Activated T-cell treated with anti-CD3 and anti-CD28 coated beads, Interleukin-2, amount 50 U/mL, for 72 hours (primary cell): Measurements from ENCODE around the gene MFF. TPM values are rescaled to one million over a fixed set of nuclear protein-coding genes. Genes with fewer than 3 reads are reported as not detected.

ENCODE experiments used
- ATAC-seq, 2 donors: fragments of 150-1000 bp; cut with Tn5 transposase; replicated peaks in 1 of 2; 2 replicates each; pipeline ENCODE4 v1.10.0; 2021; ENCODE audit warnings: moderate library complexity in 2 of 2, mild to moderate bottlenecking in 1 of 2
- DNase-seq, 2 donors: peaks; one replicate each; pipeline ENCODE4 v3.0.0; 2021 to 2022; ENCODE audit warnings: mixed read lengths in 1 of 2
- H3K27ac Mint-ChIP-seq: one replicate; pipeline ENCODE4 v1.8.0; 2022; ENCODE audit warnings: mild to moderate bottlenecking, moderate library complexity, mixed read lengths
- H3K27me3 Mint-ChIP-seq: one replicate; pipeline ENCODE4 v1.8.0; 2022; ENCODE audit warnings: low read depth, mixed read lengths
- H3K36me3 Mint-ChIP-seq, 2 donors: one replicate each; pipeline ENCODE4 v1.8.0; 2022; ENCODE audit warnings: mixed read lengths in 2 of 2, mild to moderate bottlenecking in 1 of 2; ENCODE audit not compliant: insufficient read depth in 2 of 2
- H3K4me1 Mint-ChIP-seq: one replicate; pipeline ENCODE4 v1.8.0; 2022; ENCODE audit warnings: low read depth, mixed read lengths
- H3K4me3 Mint-ChIP-seq, 2 donors: one replicate each; pipeline ENCODE4 v1.8.0; 2022; ENCODE audit warnings: mild to moderate bottlenecking in 2 of 2, mixed read lengths in 2 of 2, moderate library complexity in 2 of 2
- H3K9me3 Mint-ChIP-seq, 2 donors: one replicate each; pipeline ENCODE4 v1.8.0; 2022; ENCODE audit warnings: mixed read lengths in 2 of 2
- total RNA-seq, 2 donors: library from RNA; stranded (reverse); gene quantifications; one replicate each; pipeline ENCODE4 v1.2.3, GENCODE V29; 2022

The MFF gene
- total RNA-seq, 2 donors from 2014 or later = 80.6 to 88.7 TPM

GRCh38 chr2:227388537-227389011, 63.5 kb downstream of the MFF start:
- no peak overlapping the region for H3K27ac Mint-ChIP-seq
- ATAC-seq (no peak), DNase-seq (no peak)
- no peaks in the 10 kb centered on the region for H3K36me3 Mint-ChIP-seq
- H3K4me3 Mint-ChIP-seq = no peak overlapping the region
- H3K9me3 Mint-ChIP-seq = no peaks in the 10 kb centered on the region
- peaks cover 9% of the 10 kb centered on the region for H3K4me1 Mint-ChIP-seq
- H3K27me3 Mint-ChIP-seq = no peaks in the 10 kb centered on the region

GRCh38 chr2:227389231-227389630, 64.2 kb downstream of the MFF start:
- Mint-ChIP-seq H3K27ac (no peak overlapping the region), H3K27me3 (no peaks in the 10 kb centered on the region), H3K4me1 (peaks cover 9% of the 10 kb centered on the region), H3K36me3 (no peaks in the 10 kb centered on the region), H3K9me3 (no peaks in the 10 kb centered on the region), H3K4me3 (no peak overlapping the region)
- no peak for DNase-seq
- no peak for ATAC-seq

- Mint-ChIP-seq H3K27me3 (no peaks in the 10 kb centered on the region), H3K4me3 (no peak overlapping the region), H3K9me3 (no peaks in the 10 kb centered on the region), H3K27ac (no peak overlapping the region), H3K4me1 (peaks cover 9% of the 10 kb centered on the region), H3K36me3 (no peaks in the 10 kb centered on the region)
- DNase-seq (no peak), ATAC-seq (no peak)
These were observed 64.6 kb downstream of the MFF start for GRCh38 chr2:227389661-227390060.

GRCh38 chr2:227390468-227391256, 65.6 kb downstream of the MFF start:
- no peak overlapping the region for H3K27ac Mint-ChIP-seq
- peaks cover 9% of the 10 kb centered on the region for H3K4me1 Mint-ChIP-seq
- no peaks in the 10 kb centered on the region for H3K9me3 Mint-ChIP-seq
- DNase-seq (no peak), ATAC-seq (no peak)
- H3K36me3 Mint-ChIP-seq = no peaks in the 10 kb centered on the region
- no peak overlapping the region for H3K4me3 Mint-ChIP-seq
- H3K27me3 Mint-ChIP-seq = no peaks in the 10 kb centered on the region

- no peak for ATAC-seq
- Mint-ChIP-seq H3K27ac (no peak overlapping the region), H3K27me3 (no peaks in the 10 kb centered on the region), H3K4me1 (peaks cover 11% of the 10 kb centered on the region), H3K9me3 (no peaks in the 10 kb centered on the region), H3K4me3 (no peak overlapping the region), H3K36me3 (no peaks in the 10 kb centered on the region)
- DNase-seq = no peak
These were observed 69.3 kb downstream of the MFF start for GRCh38 chr2:227394401-227394800.

GRCh38 chr2:227395556-227395955, 70.5 kb downstream of the MFF start:
- no peaks in the 10 kb centered on the region for H3K9me3 Mint-ChIP-seq
- ATAC-seq (no peak), DNase-seq (no peak)
- no peak overlapping the region for H3K27ac Mint-ChIP-seq
- no peaks in the 10 kb centered on the region for H3K27me3 Mint-ChIP-seq
- H3K36me3 Mint-ChIP-seq = no peaks in the 10 kb centered on the region
- H3K4me3 Mint-ChIP-seq = no peak overlapping the region
- H3K4me1 Mint-ChIP-seq = peaks cover 11% of the 10 kb centered on the region

- H3K27ac Mint-ChIP-seq = no peak overlapping the region
- H3K4me3 Mint-ChIP-seq = no peak overlapping the region
- ATAC-seq (no peak), DNase-seq (no peak)
- no peaks in the 10 kb centered on the region for H3K27me3 Mint-ChIP-seq
- no peaks in the 10 kb centered on the region for H3K9me3 Mint-ChIP-seq
- H3K4me1 Mint-ChIP-seq = peaks cover 14% of the 10 kb centered on the region
- H3K36me3 Mint-ChIP-seq = no peaks in the 10 kb centered on the region
These were observed 72.5 kb downstream of the MFF start for GRCh38 chr2:227397562-227397961.

GRCh38 chr2:227398684-227399670, 73.9 kb downstream of the MFF start:
- no peak overlapping the region for H3K4me3 Mint-ChIP-seq
- no peaks in the 10 kb centered on the region for H3K36me3 Mint-ChIP-seq
- DNase-seq (no peak), ATAC-seq (no peak)
- peaks cover 19% of the 10 kb centered on the region for H3K4me1 Mint-ChIP-seq
- no peaks in the 10 kb centered on the region for H3K27me3 Mint-ChIP-seq
- peak overlapping the region; percentile 42 for H3K27ac Mint-ChIP-seq
- no peaks in the 10 kb centered on the region for H3K9me3 Mint-ChIP-seq

GRCh38 chr2:227401550-227401949, 76.5 kb downstream of the MFF start:
- DNase-seq (no peak), ATAC-seq (no peak)
- no peaks in the 10 kb centered on the region for H3K27me3 Mint-ChIP-seq
- H3K9me3 Mint-ChIP-seq = no peaks in the 10 kb centered on the region
- no peak overlapping the region for H3K27ac Mint-ChIP-seq
- no peak overlapping the region for H3K4me3 Mint-ChIP-seq
- H3K36me3 Mint-ChIP-seq = no peaks in the 10 kb centered on the region
- H3K4me1 Mint-ChIP-seq = peaks cover 34% of the 10 kb centered on the region

- DNase-seq = no peak
- peaks cover 41% of the 10 kb centered on the region for H3K4me1 Mint-ChIP-seq
- H3K4me3 Mint-ChIP-seq = no peak overlapping the region
- no peak overlapping the region for H3K27ac Mint-ChIP-seq
- no peak for ATAC-seq
- H3K9me3 Mint-ChIP-seq = no peaks in the 10 kb centered on the region
- no peaks in the 10 kb centered on the region for H3K27me3 Mint-ChIP-seq
- H3K36me3 Mint-ChIP-seq = no peaks in the 10 kb centered on the region
These were observed 77.3 kb downstream of the MFF start for GRCh38 chr2:227402321-227402720.

GRCh38 chr2:227402959-227403358, 77.9 kb downstream of the MFF start:
- Mint-ChIP-seq H3K27me3 (no peaks in the 10 kb centered on the region), H3K4me3 (no peak overlapping the region), H3K36me3 (no peaks in the 10 kb centered on the region), H3K9me3 (no peaks in the 10 kb centered on the region), H3K4me1 (peaks cover 41% of the 10 kb centered on the region), H3K27ac (no peak overlapping the region)
- no peak for ATAC-seq
- DNase-seq = no peak

- DNase-seq = no peak
- peaks cover 44% of the 10 kb centered on the region for H3K4me1 Mint-ChIP-seq
- no peak overlapping the region for H3K27ac Mint-ChIP-seq
- no peaks in the 10 kb centered on the region for H3K9me3 Mint-ChIP-seq
- H3K36me3 Mint-ChIP-seq = no peaks in the 10 kb centered on the region
- no peak for ATAC-seq
- no peak overlapping the region for H3K4me3 Mint-ChIP-seq
- no peaks in the 10 kb centered on the region for H3K27me3 Mint-ChIP-seq
These were observed 79.7 kb downstream of the MFF start for GRCh38 chr2:227404585-227405271.
